ENCODE data around the gene HNF4A. TPM values are rescaled to one million over a fixed set of nuclear protein-coding genes. Genes with fewer than 3 reads are reported as not detected.
A peak's percentile ranks its signal among the peaks of the same experiment; 100 is the strongest.

Gene HNF4A
- total and polyA plus RNA-seq, 2 of the 13 experiments (the other 11 are each of a cell fraction or from before 2014, with no cell fraction given): 80.9 to 169 TPM

DNA sequence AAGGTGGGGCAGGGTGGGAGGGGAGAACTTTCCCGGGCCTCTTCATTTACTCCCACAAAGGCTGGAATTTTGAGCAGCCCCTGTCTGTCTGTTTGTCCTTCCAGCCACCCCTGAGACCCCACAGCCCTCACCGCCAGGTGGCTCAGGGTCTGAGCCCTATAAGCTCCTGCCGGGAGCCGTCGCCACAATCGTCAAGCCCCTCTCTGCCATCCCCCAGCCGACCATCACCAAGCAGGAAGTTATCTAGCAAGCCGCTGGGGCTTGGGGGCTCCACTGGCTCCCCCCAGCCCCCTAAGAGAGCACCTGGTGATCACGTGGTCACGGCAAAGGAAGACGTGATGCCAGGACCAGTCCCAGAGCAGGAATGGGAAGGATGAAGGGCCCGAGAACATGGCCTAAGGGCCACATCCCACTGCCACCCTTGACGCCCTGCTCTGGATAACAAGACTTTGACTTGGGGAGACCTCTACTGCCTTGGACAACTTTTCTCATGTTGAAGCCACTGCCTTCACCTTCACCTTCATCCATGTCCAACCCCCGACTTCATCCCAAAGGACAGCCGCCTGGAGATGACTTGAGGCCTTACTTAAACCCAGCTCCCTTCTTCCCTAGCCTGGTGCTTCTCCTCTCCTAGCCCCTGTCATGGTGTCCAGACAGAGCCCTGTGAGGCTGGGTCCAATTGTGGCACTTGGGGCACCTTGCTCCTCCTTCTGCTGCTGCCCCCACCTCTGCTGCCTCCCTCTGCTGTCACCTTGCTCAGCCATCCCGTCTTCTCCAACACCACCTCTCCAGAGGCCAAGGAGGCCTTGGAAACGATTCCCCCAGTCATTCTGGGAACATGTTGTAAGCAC is 74.1 kb downstream of the HNF4A start (continued):
- TF ChIP-seq, protein P1, sequence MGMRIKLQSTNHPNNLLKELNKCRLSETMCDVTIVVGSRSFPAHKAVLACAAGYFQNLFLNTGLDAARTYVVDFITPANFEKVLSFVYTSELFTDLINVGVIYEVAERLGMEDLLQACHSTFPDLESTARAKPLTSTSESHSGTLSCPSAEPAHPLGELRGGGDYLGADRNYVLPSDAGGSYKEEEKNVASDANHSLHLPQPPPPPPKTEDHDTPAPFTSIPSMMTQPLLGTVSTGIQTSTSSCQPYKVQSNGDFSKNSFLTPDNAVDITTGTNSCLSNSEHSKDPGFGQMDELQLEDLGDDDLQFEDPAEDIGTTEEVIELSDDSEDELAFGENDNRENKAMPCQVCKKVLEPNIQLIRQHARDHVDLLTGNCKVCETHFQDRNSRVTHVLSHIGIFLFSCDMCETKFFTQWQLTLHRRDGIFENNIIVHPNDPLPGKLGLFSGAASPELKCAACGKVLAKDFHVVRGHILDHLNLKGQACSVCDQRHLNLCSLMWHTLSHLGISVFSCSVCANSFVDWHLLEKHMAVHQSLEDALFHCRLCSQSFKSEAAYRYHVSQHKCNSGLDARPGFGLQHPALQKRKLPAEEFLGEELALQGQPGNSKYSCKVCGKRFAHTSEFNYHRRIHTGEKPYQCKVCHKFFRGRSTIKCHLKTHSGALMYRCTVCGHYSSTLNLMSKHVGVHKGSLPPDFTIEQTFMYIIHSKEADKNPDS (CRISPR knock-in tag; IDR thresholded peaks at IDR 0.05): no peak
- TF ChIP-seq, protein P2, sequence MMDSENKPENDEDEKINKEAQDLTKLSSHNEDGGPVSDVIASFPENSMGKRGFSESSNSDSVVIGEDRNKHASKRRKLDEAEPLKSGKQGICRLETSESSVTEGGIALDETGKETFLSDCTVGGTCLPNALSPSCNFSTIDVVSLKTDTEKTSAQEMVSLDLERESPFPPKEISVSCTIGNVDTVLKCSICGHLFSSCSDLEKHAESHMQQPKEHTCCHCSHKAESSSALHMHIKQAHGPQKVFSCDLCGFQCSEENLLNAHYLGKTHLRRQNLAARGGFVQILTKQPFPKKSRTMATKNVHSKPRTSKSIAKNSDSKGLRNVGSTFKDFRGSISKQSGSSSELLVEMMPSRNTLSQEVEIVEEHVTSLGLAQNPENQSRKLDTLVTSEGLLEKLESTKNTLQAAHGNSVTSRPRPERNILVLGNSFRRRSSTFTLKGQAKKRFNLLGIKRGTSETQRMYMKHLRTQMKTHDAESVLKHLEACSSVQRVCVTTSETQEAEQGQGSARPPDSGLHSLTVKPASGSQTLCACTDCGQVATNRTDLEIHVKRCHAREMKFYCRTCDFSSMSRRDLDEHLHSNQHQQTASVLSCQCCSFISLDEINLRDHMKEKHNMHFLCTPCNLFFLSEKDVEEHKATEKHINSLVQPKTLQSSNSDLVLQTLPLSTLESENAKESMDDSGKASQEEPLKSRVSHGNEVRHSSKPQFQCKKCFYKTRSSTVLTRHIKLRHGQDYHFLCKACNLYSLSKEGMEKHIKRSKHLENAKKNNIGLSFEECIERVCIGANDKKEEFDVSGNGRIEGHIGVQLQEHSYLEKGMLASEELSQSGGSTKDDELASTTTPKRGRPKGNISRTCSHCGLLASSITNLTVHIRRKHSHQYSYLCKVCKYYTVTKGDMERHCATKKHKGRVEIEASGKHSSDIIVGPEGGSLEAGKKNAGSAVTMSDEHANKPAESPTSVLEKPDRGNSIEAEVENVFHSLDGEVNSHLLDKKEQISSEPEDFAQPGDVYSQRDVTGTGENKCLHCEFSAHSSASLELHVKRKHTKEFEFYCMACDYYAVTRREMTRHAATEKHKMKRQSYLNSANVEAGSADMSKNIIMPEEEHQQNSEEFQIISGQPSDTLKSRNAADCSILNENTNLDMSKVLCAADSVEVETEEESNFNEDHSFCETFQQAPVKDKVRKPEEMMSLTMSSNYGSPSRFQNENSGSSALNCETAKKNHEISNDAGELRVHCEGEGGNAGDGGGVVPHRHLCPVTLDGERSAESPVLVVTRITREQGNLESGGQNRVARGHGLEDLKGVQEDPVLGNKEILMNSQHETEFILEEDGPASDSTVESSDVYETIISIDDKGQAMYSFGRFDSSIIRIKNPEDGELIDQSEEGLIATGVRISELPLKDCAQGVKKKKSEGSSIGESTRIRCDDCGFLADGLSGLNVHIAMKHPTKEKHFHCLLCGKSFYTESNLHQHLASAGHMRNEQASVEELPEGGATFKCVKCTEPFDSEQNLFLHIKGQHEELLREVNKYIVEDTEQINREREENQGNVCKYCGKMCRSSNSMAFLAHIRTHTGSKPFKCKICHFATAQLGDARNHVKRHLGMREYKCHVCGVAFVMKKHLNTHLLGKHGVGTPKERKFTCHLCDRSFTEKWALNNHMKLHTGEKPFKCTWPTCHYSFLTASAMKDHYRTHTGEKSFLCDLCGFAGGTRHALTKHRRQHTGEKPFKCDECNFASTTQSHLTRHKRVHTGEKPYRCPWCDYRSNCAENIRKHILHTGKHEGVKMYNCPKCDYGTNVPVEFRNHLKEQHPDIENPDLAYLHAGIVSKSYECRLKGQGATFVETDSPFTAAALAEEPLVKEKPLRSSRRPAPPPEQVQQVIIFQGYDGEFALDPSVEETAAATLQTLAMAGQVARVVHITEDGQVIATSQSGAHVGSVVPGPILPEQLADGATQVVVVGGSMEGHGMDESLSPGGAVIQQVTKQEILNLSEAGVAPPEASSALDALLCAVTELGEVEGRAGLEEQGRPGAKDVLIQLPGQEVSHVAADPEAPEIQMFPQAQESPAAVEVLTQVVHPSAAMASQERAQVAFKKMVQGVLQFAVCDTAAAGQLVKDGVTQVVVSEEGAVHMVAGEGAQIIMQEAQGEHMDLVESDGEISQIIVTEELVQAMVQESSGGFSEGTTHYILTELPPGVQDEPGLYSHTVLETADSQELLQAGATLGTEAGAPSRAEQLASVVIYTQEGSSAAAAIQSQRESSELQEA (CRISPR knock-in tag; IDR thresholded peaks at IDR 0.05; ENCODE audit: not compliant biosample characterization): no peak
- TF ChIP-seq SMAD9 (CRISPR knock-in tag; IDR thresholded peaks at IDR 0.05) (no peak), IKZF4 (CRISPR knock-in tag; IDR thresholded peaks at IDR 0.05; ENCODE audit: borderline replicate concordance, low read depth, not compliant biosample characterization) (no peak), CREB1 (IDR thresholded peaks at IDR 0.05) (no peak), CREB1 (CRISPR knock-in tag; IDR thresholded peaks at IDR 0.05) (no peak), ZNF12 (CRISPR knock-in tag; IDR thresholded peaks at IDR 0.05) (no peak), ZFP90 (CRISPR knock-in tag; IDR thresholded peaks at IDR 0.05; ENCODE audit: borderline replicate concordance) (no peak), EED (CRISPR knock-in tag; IDR thresholded peaks at IDR 0.05) (no peak; the same call in 1 of the 2 replicates), RBFOX2 (IDR thresholded peaks at IDR 0.05; ENCODE audit: low read depth, low read length) (peak; percentile 55; the same call in 1 of the 2 replicates), ZNF446 (CRISPR knock-in tag; IDR thresholded peaks at IDR 0.05) (no peak), ZNF619 (CRISPR knock-in tag; IDR thresholded peaks at IDR 0.05) (no peak; the same call in 1 of the 2 replicates), TEAD2 (CRISPR knock-in tag; IDR thresholded peaks at IDR 0.05) (no peak), POLR2G (IDR thresholded peaks at IDR 0.05; ENCODE audit: low read depth, low read length) (0 out of 2 replicates have a peak, but pooled peaks have one; percentile 3)
- TF ChIP-seq, protein P3, sequence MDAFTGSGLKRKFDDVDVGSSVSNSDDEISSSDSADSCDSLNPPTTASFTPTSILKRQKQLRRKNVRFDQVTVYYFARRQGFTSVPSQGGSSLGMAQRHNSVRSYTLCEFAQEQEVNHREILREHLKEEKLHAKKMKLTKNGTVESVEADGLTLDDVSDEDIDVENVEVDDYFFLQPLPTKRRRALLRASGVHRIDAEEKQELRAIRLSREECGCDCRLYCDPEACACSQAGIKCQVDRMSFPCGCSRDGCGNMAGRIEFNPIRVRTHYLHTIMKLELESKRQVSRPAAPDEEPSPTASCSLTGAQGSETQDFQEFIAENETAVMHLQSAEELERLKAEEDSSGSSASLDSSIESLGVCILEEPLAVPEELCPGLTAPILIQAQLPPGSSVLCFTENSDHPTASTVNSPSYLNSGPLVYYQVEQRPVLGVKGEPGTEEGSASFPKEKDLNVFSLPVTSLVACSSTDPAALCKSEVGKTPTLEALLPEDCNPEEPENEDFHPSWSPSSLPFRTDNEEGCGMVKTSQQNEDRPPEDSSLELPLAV (CRISPR knock-in tag; conservative IDR thresholded peaks at IDR 0.05; ENCODE audit: low read depth): no peak
